IPS-NIHi7 (cell line): ENCODE measurements around the gene AP1G1.
"Not testable (repeated sequence)": the region's sequence is repeated elsewhere in the genome, so short reads cannot be mapped to it uniquely, and the experiment has no call there.

Source experiments
- DNase-seq: peaks from one replicate; pipeline ENCODE4 v3.0.0; 2012; ENCODE audit warnings: mixed read lengths; ENCODE audit errors: extremely low spot score

Gene AP1G1

DNA sequence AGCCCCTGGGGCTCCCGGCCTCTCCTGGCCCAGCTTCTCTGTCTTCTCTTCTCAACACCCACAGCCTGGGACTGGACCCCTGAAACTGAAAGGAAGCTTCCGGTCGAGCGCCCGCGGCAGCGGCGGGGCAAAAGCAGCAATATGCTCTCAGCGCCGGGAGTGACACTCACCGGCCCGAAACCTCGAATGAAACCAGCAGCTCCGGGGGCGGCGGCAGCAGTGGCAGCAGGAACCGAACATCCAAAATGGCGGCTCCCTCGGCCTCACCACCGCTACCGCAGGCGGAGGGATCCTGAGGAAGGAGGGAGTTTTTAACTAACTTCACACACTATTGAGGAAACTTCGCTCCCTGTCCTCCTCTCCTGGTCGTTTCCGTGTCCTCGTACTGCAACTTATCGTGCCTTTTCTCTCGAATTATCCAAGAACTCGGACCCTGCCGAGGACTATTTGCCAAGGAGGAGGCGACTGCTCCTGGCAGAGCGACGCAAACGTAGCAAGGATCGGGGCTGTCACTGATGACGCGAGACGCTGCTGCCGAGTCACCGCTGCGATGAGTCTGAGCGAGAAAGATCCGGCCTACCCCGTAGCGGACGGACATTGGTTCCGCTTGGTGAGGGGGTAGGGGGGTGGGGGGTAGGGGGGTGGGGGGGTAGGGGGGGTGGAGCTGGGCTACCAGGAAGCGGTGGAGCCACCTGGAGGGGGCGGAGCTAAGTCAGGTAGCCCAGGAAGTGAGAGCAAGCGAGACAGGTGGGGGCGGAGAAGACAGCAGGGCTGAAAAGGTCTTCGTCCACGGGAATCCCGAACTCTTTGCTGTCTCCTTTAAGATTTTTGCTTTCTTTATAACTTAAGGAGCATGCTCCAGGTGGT is at the start of gene AP1G1:
TSS of gene AP1G1 (minus strand) at position 242 of the 867 bp plus-strand sequence. CDS start 19,355 bp downstream, outside the sequence.
- peak; percentile 99 for DNase-seq

DNA sequence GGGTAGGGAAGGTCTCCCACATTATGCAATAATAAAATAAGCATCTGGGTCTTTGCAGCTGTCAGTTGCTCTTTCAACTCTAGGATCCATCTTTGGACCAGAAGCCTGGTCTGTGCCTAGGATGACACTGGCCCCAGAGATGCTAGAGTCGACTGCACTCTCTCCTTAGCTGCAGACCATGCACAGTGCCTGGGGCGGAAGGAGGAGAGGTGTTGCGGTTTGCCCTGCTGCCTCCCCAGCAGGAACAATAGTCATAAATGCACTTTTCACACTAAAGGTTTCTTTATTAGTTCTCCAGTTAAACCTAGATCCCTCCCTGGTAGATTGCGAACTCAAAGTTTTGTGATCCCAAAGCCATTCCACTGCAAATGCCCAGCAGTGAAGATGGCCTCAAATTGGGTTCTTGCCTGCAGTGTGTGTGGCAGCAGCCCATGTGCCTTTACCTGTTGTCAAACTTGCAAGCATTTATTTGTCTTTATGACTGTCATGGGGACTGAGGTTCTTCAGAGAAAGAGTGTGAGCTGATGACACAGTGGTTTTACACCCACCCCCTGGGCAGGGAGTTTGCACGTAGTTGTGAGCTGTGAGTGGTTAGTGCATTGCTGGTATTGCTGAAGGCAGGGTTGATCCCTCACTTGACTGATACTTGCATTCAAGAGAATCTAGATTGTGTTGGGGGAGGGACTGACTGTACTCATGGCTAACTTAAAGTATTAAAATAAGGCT is 47.5 kb upstream of the AP1G1 start:
- DNase-seq: no peak

DNA sequence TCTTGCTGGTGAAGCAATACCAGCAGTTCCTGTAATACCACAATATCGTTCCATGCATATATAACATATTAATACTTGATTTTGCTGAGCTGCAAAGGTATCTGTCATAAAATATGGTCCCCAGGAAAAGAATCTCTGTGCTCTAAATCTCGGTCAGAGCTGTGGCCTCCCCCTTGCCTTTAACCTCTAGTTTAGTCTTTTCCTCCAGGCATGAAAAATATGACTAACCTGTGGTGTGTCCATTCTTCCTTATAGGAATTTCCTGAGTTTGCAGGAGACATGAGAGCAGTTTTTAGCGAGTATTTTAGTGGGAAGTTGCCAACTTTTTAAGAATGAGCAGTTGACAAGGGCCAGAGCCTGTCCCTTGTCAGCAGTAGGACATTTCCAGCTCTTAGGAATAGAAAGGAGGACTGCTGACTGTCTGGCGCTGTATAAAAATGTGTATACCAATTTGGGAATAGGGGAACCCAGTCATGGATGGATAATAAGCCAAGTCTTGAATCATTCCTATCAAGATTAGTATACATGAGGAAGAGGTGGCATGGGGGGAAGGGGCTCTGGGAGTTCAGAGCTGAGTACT is 45.8 kb upstream of the AP1G1 start:
- no peak for DNase-seq

DNA sequence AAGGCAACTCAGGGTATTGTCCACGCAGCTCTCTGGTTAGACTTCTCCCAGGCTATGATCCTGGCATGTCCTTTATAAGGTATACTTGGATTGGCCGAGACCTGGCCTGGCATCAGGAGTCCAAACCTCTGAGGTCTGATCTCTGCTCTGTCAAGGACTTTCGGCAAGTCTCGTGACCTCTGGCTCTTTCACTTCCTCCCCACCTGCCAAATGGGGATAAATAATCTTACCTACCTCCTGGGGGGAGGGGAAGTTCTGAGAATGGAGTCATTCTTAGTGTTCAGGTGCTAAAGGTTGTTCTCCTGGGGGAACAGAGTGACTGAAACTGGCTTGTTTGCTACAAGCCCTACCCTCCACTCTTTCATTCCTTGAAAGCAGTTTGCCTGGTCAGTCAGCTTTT is 44.8 kb upstream of the AP1G1 start:
- no peak for DNase-seq

DNA sequence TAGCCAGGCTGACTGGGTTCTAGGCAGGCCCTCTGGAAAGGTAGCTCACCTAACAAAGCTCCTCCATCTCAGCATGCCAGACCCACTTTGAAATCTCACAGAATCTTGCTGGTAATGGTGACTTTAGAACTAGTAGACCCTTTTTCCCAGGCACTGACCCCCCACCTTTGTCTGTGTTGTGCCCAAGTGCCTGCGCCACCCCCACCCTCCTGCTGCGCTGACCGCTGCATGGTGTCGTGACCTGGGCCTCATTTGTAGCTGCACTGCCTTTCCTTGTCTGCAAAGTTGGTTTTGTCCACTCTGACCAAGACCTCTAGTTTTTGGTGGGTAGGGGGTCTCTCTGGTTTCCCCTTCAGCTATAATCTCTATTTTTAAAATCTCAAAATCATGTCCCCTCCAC is 43.9 kb upstream of the AP1G1 start:
- no peak for DNase-seq

DNA sequence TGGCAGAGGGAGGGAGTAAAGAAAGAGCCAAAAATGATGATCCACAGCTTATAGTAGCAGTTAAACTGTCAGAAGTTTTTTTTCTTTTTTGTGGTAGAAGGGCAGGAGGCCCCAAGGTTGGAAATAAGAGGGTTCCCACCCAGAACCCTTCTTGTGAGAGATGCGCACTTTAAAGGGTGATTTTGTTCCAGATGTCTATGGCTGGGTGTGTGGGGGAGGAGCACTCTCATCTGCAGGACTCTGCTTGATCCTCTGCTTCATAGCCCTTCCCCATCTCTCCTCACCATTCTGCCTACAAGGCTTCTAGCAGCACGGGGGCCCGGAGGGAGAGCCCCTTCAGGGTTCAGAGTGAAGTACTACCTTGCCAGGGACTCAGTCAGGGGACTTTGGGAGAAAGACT is 43.5 kb upstream of the AP1G1 start:
- no peak for DNase-seq

DNA sequence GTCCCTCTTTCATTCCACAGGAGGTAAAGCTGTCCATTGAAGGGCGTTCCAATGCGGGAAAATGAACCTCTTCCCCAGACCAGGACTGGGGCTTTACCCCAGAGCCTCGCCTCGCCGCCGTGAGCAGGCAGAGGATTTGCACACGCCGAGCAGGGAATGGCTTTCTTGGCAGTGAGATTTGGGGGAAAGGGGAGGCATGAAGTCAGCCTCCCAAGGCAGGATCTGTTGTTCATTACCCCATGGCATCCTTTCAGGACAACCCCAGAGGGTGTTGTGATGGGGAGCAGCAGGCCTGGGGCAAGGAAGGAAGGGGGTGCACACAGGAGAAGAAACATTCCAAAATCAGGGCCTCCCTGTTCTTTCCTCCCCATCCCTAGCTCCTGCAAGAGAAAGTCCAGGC is 43.1 kb upstream of the AP1G1 start:
- DNase-seq: no peak

DNA sequence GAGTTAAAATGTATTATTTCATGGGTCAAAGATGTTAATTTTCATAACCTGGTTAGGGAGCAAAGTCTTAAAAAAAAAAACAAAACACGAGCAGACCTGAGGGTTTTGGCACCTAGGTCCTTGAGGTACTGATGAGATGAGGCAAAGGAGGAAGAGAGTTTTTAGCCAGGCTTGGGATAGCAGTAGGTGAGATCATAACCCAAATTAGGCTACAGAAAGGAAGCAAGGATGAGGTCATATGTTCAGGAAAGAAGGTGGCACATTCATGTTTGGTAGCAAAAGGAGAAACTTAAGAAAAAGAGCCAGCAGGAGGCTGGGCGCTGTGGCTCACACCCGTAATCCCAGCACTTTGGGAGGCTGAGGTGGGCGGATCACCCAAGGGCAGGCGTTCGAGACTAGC is 40.0 kb upstream of the AP1G1 start:
- no peak for DNase-seq

DNA sequence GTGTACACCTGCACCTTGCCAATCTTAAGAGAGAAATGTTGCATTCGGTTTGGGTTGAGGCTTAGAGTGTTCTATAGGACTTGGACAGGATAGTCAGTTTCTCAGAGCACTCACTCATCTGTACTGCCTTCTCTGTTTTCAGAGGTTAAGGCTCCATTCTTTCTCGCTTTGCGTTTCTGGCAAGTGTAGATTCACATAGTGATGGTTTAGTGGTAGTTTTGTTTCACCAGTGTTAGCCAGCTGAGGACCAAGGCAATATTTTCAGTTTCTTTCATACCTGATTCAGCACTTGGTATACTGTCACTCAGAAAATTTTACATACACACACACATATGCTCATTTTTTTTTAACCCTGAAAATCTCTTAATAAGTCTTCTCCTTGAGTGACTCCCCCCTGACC is 38.5 kb upstream of the AP1G1 start:
- DNase-seq: no peak

DNA sequence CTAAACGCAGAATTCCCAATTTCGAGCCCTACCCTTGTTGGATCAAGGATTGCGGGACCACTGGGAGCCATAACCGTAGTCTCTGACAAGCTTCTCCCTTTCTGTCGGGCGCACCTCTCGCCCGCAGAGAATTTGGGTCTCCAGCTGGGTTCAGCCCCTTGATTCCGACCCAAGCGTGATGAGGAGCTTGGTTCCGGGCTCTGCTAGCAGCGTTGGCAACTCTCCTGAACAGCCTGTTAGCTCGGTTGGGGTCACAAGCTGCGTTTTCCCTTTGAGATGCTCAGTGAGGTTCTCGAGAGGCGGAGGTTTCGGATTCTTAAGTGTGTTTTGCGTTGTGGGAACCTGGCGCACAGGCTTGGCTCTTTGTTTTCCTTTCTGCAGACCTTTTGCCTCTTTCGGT is 37.8 kb upstream of the AP1G1 start:
- no peak for DNase-seq

DNA sequence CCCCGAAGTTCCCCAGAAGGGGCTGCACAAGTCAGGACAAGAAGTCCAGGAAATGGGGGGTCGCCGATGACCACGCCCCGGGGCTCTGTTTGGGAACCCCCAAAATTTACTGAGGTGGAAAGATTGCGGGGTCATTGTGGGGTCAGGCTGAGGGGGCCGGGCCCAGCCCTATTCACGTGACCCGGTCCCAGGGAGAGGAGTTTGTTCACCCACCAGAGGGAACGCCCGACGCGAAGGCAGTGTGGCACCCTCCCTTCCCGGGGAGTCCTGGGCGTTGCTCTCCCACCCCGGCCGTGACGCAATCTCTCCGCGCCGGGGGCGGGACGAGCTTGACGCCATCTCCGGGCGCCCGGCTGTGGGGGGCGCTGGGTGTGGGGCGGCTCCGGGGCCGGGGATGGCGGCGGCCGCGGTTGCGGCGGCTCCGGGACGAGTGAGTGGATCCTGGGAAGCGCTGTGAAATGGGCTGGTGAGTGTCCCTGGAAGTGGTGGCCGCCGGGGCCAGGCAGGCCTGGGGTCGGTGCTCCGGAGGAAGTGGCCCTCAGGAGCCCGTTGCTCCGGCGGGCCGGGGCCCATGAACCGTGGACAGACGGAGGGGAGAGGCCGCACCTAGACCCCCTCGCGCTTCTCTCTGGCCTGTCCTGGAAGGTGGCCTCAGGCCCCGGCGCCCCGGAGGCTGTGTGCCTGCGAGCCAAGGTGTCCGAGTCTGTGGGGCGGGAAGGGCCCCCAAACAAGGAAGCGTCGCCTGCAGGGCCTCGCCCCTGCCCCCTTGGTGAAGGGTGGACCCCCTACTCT is 37.2 kb upstream of the AP1G1 start, which contains the start of gene ATXN1L:
TSS of gene ATXN1L (plus strand) at position 338 of the 792 bp plus-strand sequence. CDS start 3,765 bp downstream, outside the sequence.
- peak; percentile 99 for DNase-seq

DNA sequence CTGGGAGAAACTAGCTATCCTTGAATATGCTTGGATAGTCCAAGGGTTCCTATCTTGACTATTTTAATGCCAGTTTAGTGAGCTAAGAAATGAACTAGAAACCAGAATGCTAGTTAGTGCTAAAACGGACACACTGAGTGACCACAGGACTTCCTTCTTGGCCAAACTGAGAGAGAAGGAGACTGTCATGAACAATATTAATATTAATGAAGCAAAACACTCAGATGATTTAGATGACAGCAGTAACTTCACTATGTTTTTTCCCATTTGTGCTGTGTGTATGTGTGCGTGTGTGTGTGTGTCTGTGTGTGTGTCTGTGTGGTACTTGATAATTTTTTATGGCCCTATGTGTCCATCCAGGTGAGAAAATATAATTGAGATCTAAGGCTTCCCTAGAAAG is 34.9 kb upstream of the AP1G1 start:
- no peak for DNase-seq

DNA sequence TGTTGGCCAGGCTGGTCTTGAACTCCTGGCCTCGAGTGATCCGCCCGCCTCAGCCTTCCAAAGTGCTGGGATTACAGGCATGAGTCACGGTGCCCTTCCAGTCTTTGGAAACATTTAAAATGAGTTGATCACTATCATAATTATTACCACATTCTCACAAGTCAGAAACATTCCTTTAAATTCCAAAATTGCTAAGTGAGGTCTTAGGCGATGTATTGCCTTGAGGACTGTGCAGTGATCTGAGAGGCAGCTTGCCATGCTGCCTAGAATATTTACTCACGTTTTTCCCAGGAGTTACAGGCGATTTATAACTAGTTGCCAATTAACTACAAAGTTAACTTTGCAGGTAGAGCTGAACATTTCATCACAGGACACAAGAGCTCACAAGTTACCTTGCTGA is 31.4 kb upstream of the AP1G1 start:
- DNase-seq: no peak

DNA sequence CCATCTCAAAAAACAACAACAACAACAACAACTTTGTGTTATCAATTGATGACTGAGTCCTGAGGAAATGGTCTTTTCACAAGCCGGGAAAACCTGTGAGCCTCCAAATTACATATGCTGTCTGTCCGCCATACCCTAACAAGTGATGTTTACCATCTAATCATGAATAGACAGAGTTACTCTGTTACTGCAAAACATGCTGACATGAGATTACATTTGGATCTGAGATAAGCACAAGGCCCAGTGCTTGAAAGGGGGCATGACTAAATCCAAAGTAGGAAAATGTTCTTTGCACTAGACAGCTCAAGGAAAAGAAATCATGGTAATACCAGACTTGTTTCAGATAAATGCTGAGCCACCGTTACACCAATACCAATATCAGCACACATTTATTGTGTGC is 28.5 kb upstream of the AP1G1 start:
- DNase-seq: no peak

DNA sequence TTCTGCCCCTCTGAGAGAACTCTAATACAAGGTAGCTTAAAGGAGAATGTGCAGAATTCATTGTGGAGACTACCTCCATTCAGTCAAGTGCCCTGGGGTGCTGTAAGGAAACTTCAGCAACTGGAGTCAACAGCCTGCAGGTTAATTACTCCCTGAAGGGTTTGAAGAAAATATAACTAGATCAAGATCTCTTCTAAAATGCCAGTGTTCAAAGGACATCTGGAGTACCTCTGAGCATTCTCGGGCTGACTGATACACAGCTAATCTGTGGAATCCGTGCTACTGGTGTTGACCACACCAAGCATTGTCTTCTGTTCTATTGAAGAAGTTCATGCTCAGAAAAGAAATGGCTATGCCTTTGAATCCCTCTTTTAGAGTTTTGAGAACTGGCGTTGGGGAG is 25.7 kb upstream of the AP1G1 start:
- DNase-seq: no peak

DNA sequence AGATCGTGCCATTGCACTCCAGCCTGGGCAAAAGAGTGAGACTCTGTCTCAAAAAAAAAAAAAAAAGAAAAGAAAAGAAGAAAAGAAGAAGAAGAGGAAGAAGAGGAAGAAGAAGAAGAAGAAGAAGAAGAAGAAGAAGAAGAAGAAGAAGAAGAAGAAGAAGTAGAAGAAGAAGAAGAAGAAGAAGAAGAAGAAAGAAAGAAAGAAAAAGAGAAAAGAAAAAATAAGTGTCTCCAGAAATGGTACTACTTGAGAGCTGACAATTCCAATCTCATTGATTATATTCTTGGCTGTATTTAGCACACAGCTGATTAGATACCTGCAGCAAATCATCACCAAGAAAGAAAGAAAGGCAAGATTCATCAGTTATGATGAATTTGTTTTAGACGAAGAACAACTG is 23.5 kb upstream of the AP1G1 start:
- not testable (repeated sequence) for DNase-seq

DNA sequence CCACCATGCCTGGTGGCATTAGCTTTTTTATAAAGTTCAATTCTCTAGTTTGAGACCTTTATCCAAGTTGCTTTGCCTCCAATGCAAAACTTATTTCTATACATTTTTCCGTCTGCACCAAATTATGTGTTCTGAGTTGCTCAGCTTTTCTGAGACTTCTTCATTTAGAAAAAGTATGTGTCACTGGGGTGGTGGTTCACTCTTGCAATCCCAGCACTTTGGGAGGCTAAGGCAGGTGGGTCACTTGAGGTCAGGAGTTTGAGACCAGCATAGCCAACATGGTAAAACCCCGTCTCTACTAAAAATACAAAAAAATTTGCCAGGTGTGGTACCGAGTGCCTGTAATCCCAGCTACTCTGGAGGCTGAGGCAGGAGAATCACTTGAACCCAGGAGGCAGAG is 23.1 kb upstream of the AP1G1 start:
- DNase-seq: not testable (repeated sequence)

DNA sequence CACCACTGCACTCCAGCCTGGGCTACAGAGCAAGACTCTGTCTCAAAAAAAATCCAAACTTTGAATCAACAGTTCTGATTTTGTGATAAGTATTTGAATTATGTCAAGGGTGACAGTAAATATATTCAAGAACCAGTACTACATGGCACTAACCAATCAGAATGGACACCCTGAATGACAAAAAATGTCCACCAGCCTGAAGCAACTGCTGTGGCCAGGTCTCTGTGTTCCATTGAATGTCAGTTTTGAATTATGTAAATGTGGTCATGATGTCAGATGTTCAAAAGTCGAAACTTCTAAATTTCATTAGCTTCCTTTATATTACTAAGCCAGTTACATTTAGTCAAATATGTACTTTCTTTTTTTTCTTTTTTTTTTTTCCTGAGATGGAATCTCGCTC is 21.7 kb upstream of the AP1G1 start:
- no peak for DNase-seq

DNA sequence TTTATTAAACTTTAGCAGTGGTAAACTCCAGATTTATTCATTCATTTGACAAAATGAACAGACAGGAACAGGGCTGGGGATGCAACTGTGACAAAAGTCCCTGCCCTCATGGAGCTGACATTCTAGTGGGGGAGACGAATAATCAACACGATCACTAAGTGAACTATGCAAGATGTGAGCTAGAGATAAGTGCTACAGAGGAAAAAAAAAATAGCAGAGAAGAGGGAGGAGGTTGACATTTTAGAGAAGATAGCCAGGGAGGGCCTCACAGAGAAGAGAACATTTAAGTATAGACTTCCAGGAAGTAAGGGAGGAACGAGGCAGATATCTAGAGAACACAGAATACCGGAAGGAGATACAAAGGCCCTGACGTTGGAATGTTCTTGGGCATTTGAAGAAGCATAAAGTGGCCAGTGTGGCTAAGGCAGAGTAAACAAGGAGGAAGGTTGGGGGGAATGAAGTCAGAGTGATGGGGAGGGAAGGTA is 17.9 kb upstream of the AP1G1 start:
- DNase-seq: no peak

DNA sequence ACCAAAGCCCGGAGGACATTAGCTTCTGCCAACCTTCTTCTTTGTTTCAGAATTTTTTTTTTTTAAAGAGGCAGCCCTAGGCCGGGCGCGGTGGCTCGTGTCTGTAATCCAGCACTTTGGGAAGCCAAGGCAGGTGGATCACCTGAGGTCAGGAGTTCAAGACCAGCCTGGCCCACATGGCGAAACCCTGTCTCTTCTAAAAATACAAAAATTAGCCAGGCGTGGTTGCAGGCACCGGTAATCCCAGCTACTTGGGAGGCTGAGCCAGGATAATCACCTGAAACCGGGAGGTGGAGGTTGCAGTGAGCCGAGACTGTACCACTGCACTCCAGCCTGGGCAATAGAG is 8.5 kb upstream of the AP1G1 start:
- DNase-seq: not testable (repeated sequence)

DNA sequence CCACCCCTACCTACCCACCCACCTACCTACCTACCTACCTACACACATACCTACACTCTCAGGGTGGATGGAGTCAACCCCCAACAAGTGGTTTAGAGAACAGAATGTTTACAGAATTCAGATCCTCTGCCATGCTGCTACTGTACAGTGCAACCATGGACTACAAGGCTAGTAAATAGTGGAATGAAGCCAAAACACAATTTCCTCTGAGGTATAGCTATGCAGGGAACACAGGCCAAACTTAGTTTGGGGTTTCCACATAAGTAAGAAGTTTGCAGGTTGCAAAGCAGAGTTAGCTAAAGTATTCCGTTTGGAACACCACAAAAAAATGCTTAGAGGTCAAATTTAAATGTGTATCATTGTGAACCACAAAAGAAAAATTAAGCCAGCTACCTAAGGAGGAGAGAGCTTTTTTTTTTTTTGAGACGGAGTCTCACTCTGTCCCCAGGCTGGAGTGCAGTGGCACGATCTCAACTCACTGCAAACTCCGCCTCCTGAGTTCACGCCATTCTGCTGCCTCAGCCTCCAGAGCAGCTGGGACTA is 2.7 kb upstream of the AP1G1 start:
- no peak for DNase-seq

DNA sequence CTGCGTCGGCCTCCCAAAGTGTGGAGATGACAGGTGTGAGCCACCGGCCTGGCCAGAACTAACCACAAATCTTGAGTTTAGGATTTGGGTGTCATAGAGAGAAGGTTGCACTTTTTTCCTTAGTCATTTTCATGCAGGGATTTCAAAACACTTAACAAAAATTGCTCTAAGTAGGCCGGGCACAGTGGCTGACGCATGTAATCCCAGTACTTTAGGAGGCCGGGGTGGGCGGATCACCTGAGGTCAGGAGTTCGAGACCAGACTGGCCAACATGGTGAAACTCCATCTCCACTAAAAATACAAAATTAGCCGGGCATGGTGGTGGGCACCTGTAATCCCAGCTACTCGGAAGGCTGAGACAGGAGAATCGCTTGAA is 1.5 kb upstream of the AP1G1 start:
- DNase-seq: not testable (repeated sequence)
